Heart right ventricle (tissue), 16 donors: Measurements from ENCODE around the gene CPLANE1. TPM values are rescaled to one million over a fixed set of nuclear protein-coding genes. Genes with fewer than 3 reads are reported as not detected.
A peak's percentile ranks its signal among the peaks of the same experiment; 100 is the strongest.

ENCODE experiments used
- ATAC-seq, 8 donors: fragments of 200-7000 bp; cut with Tn5 transposase; one replicate each; pipeline ENCODE4 v1.9.1; 2020; ENCODE audit warnings: mild to moderate bottlenecking in 8 of 8, moderate library complexity in 8 of 8, moderate number of reproducible peaks in 1 of 8
- DNase-seq, 2 donors: peaks; one replicate each; pipeline ENCODE4 v3.0.0-alpha.2; 2020
- H3K27ac ChIP-seq, 10 donors: fragments of 200-600 bp; sonication (generic) in 2 of 10; one replicate each; pipeline versions ENCODE4 v1.5.0 to v1.8.0; 2020 to 2022; ENCODE audit warnings: mild to moderate bottlenecking in 3 of 10
- H3K27me3 ChIP-seq, 7 donors: fragments of 200-600 bp; one replicate each; pipeline ENCODE4 v1.8.0; 2021 to 2022; ENCODE audit warnings: mild to moderate bottlenecking in 2 of 7
- H3K36me3 ChIP-seq, 9 donors: fragments of 200-600 bp; sonication (generic) in 1 of 9; one replicate each; pipeline versions ENCODE4 v1.5.0 to v1.8.0; 2020 to 2022; ENCODE audit warnings: mild to moderate bottlenecking in 2 of 9
- H3K4me1 ChIP-seq, 9 donors: fragments of 200-600 bp; sonication (generic) in 1 of 9; one replicate each; pipeline versions ENCODE4 v1.5.0 to v1.8.0; 2020 to 2022; ENCODE audit warnings: mild to moderate bottlenecking in 4 of 9
- H3K4me3 ChIP-seq, 10 donors: fragments of 200-600 bp; sonication (generic) in 2 of 10; one replicate each; pipeline versions ENCODE4 v1.5.0 to v1.8.0; 2020 to 2022; ENCODE audit warnings: mild to moderate bottlenecking in 7 of 10, moderate library complexity in 2 of 10
- H3K9me3 ChIP-seq, 11 donors: fragments of 200-600 bp in 10 of 11; sonication (generic) in 2 of 11; one replicate each; pipeline versions ENCODE4 v1.5.0 to v1.8.0; 2013 to 2022; ENCODE audit warnings: mild to moderate bottlenecking in 2 of 11, control low read depth in 1 of 11, moderate library complexity in 1 of 11
- WGBS, 2 donors: extraction: QIAGEN DNeasy Blood & Tissue Kit; methylation state at CpG; one replicate each; pipeline ENCODE4 v1.1.7; 2013; ENCODE audit warnings: inconsistent platforms in 1 of 2; 5-methylcytosine and 5-hydroxymethylcytosine counted together
- intact Hi-C, 10 donors: fragments of 100-400 bp; cut with DNase I; formaldehyde crosslinking; loops; one replicate each; pipeline versions ENCODE4 v1.11.1 to v1.14.2; 2022
- polyA plus RNA-seq, 2 donors: library from polyadenylated mRNA; stranded (reverse); fragments of 200-250 nt; gene quantifications; one replicate each; pipeline ENCODE4 v1.2.3, GENCODE V29; 2013
- total RNA-seq, 10 donors: library from RNA; stranded (reverse); fragmentation: NEBNext Ultra II Directional in 3 of 10; extraction: Animal tissue kit (Norgen Biotek cat#: 25700) in 3 of 10; gene quantifications; one replicate each; pipeline versions ENCODE4 v1.2.1 to v1.2.4, GENCODE V29; 2021 to 2023
- TF ChIP-seq, protein P1 (sequence below), 9 donors: fragments of 200-600 bp; sonication (generic) in 2 of 9; IDR thresholded peaks; one replicate each; pipeline versions ENCODE4 v1.5.0 to v1.8.0; 2021 to 2022; ENCODE audit warnings: antibody characterized with exemption in 9 of 9, mild to moderate bottlenecking in 5 of 9, moderate library complexity in 1 of 9
- donor health status: Arrhythmogenic right ventricular cardiomyopathy.
- donor health status: ischemic (EF 13 %, LVEDD 7.1; RV severe dilation, severe dysfunction).
- donor health status: healthy with polysubstance abuse.
- donor health status: DM: no; HTN: yes; CAD: no.
- donor health status: DM: no; HTN: no; CAD: no.
- donor health status: ischemic (EF 25% LVEDD 6.9; RV normal size, moderate dysfunction).
- donor health status: ischemic (EF 25% LVEDD 5.7; RV mildly dilated, moderate dysfunction).
- donor health status: healthy.
- donor health status: DM: yes; HTN: yes; CAD: no.
- donor health status: Ischemic cardiomyopathy.
- donor health status: ischemic (EF 35%, LVEDD 5.7; RV mildly dilated, moderate dysfunction).
- donor health status: nonischemic (EF 11% LVEDD 7.7; RV severe dilation, severe dysfunction).
- donor health status: DM: yes; HTN: yes; CAD: no.
- donor health status: PGD.
- donor health status: ischemic (EF 29% LVEDD 5.4; RV normal size, mild dysfunction).
- donor health status: nonischemic (EF 23%, LVEDD 6.1; RV moderate dilation, normal function).

The CPLANE1 gene
- total and polyA plus RNA-seq, 12 donors = 1.4 to 13.5 (median 9.5) TPM

DNA sequence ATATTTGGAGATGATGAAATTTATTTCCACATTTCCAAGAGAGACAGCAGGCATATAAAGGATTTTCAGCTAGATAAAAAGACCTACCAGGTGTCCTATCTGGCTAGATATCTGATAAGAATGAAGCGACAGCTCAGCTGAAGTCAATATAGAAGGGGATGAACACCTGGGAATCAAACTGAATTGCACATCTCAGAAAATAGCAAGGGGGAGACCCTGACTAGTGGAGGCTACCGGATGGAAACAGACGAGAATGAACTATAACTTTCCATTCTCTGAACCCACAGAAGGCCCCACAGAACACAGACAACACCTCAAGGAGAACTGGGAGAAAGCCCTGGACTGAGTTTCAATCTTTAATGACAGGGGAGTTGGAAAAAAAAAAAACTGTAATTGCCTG lies 51.1 kb downstream of the CPLANE1 start:
- no peaks in the 10 kb centered on the region for H3K27me3 ChIP-seq
- TF ChIP-seq, protein P1, sequence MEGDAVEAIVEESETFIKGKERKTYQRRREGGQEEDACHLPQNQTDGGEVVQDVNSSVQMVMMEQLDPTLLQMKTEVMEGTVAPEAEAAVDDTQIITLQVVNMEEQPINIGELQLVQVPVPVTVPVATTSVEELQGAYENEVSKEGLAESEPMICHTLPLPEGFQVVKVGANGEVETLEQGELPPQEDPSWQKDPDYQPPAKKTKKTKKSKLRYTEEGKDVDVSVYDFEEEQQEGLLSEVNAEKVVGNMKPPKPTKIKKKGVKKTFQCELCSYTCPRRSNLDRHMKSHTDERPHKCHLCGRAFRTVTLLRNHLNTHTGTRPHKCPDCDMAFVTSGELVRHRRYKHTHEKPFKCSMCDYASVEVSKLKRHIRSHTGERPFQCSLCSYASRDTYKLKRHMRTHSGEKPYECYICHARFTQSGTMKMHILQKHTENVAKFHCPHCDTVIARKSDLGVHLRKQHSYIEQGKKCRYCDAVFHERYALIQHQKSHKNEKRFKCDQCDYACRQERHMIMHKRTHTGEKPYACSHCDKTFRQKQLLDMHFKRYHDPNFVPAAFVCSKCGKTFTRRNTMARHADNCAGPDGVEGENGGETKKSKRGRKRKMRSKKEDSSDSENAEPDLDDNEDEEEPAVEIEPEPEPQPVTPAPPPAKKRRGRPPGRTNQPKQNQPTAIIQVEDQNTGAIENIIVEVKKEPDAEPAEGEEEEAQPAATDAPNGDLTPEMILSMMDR (IDR thresholded peaks at IDR 0.05) = no peak
- H3K36me3 ChIP-seq = peaks cover 0 to 96% (median 0%) of the 10 kb centered on the region in 9 donors
- 76 to 92% methylated on average over 3 of the region's 3 CpGs for WGBS, 2 donors
- H3K27ac ChIP-seq = peak overlapping the region in 5 of 10 donors; percentile 19 to 69 (median 43)
- no peaks in the 10 kb centered on the region for H3K9me3 ChIP-seq
- ATAC-seq = no peak
- DNase-seq = no peak
- peaks cover 0 to 14% (median 0%) of the 10 kb centered on the region in 9 donors for H3K4me1 ChIP-seq
- peak overlapping the region in 5 of 10 donors; percentile 14 to 29 (median 19) for H3K4me3 ChIP-seq
- intact Hi-C loops = no loop called here

DNA sequence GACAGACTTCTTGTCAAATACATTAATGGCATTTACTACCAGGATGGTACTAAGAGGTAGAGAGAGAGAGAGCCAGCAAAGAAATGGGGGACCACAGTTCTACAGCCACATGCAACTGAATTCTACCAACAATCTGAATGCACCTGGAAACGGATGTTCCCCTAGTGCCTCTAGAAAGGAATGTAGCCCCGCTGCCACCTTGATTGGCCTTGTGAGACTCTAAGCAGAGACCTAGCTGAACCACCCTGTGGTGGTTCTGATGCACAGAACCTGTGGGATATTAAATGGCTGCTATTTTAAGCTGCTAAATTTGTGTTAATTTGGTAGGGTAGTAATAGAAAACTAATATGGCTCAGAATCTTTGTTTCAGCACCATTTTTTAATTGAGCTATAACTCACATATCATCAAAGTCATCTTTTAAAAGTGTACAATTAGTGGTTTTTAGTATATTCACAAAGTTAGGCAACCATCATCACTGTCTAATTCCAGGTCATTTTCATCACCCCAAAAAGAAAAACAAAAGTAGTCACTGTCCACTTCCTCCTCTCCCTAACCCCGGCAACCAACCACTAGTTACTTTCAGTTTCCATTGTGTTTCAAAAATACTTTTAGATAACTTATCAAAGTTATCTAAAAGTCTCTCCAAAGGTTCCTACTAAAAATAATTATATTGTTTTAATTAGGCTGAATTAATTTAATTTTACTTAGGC lies 51.7 kb downstream of the CPLANE1 start:
- H3K27me3 ChIP-seq = no peaks in the 10 kb centered on the region
- intact Hi-C loops = no loop called here
- H3K27ac ChIP-seq = peak overlapping the region in 5 of 10 donors; percentile 19 to 69 (median 43)
- WGBS, 2 donors = 72 to 82% methylated on average over 3 of the region's 3 CpGs
- peaks cover 0 to 14% (median 0%) of the 10 kb centered on the region in 9 donors for H3K4me1 ChIP-seq
- TF ChIP-seq, protein P1 (IDR thresholded peaks at IDR 0.05) = no peak
- ATAC-seq (peak in 1 of 8 donors; percentile 42), DNase-seq (no peak)
- peaks cover 0 to 96% (median 0%) of the 10 kb centered on the region in 9 donors for H3K36me3 ChIP-seq
- no peaks in the 10 kb centered on the region for H3K9me3 ChIP-seq
- H3K4me3 ChIP-seq = peak overlapping the region in 5 of 10 donors; percentile 14 to 29 (median 19)

DNA sequence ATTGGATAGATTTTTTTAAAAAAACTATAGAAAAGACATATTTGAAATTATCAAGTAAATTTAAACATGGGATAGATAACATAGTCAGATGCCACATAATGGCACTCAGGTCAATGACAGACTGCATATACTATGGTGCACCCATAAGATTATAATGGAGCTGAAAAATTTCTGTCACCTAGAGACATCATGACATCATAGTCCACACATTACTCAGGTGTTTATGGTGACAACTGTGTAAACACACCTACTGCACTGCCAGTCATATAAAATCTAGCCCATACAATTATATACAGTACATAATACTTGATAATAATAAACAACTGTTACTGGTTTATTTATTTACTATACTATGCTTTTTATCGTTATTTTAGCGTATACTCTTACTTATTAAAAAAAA lies 58.6 kb downstream of the CPLANE1 start:
- DNase-seq (no peak), ATAC-seq (no peak)
- H3K36me3 ChIP-seq = peaks cover 0 to 99% (median 16%) of the 10 kb centered on the region in 9 donors
- no peak overlapping the region for H3K4me3 ChIP-seq
- H3K27me3 ChIP-seq = no peaks in the 10 kb centered on the region
- H3K27ac ChIP-seq = no peak overlapping the region
- TF ChIP-seq, protein P1 (IDR thresholded peaks at IDR 0.05) = no peak
- H3K9me3 ChIP-seq = no peaks in the 10 kb centered on the region
- 97 to 99% methylated on average over 2 of the region's 2 CpGs for WGBS, 2 donors
- H3K4me1 ChIP-seq = no peaks in the 10 kb centered on the region
- intact Hi-C loops = no loop called here

DNA sequence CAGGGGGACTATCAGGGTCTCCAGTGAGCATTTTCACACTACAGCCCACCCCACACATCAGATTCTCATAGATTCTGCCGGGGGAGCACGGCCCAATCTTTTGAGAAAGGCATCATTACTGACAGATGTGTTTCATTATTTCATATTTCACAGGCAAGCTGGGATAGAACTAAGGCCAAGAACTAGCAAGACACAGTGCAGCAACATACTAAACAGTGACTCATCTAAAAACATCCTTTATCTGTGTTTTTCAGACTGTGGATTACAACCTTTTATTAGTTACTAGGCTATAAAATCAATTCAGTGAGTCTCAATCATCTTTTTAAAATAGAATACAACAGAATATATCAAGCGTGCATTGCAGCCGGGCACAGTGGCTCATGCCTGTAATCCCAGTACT lies 59.8 kb downstream of the CPLANE1 start:
- no peak for ATAC-seq

More for the DNA sequence above, 59.8 kb downstream of the CPLANE1 start:
- H3K27me3 ChIP-seq = no peaks in the 10 kb centered on the region
- no peak for DNase-seq
- H3K4me3 ChIP-seq = no peak overlapping the region
- H3K4me1 ChIP-seq = no peaks in the 10 kb centered on the region
- H3K9me3 ChIP-seq = no peaks in the 10 kb centered on the region
- TF ChIP-seq, protein P1 (IDR thresholded peaks at IDR 0.05) = no peak
- H3K36me3 ChIP-seq = peaks cover 0 to 99% (median 18%) of the 10 kb centered on the region in 9 donors
- 96 to 100% methylated on average over 4 of the region's 4 CpGs for WGBS, 2 donors
- intact Hi-C loops = no loop called here
- H3K27ac ChIP-seq = no peak overlapping the region
